T-cell (primary cell): ENCODE results near the gene PPP4R4. TPM values are rescaled to one million over a fixed set of nuclear protein-coding genes. Genes with fewer than 3 reads are reported as not detected.
"Not testable (repeated sequence)": the region's sequence is repeated elsewhere in the genome, so short reads cannot be mapped to it uniquely, and the experiment has no call there.

Experiments used
- ATAC-seq, 4 experiments: fragments of 200-7000 bp in 3 of 4; fragments of 150-1000 bp in 1 of 4; cut with Tn5 transposase; replicated peaks in 1 of 4; 1 replicate in 3 of 4; 2 replicates in 1 of 4; pipeline ENCODE4 v1.10.0; 2021; ENCODE audit warnings: moderate library complexity in 3 of 4, mild to moderate bottlenecking in 2 of 4, moderate number of reproducible peaks in 1 of 4
- CTCF ChIA-PET, 2 donors: fragments of 300-600 bp; sonication (Branson Sonifier 250); formaldehyde crosslinking; loops; one replicate each; lab custom pipeline; 2022; ENCODE audit warnings: antibody characterized with exemption in 2 of 2; lab: Charles Lee
- POLR2A ChIA-PET, 2 donors: fragments of 300-600 bp; sonication (Branson Sonifier 250); formaldehyde crosslinking; loops; one replicate each; lab custom pipeline; 2022; ENCODE audit warnings: antibody characterized with exemption in 2 of 2; lab: Charles Lee
- DNase-seq, 35 experiments: peaks; one replicate each; pipeline versions ENCODE4 v3.0.0 to v3.0.0-alpha.2; 2013 to 2023
- H3K27ac ChIP-seq: one replicate; pipeline ENCODE4 v1.5.1; 2013; ENCODE audit warnings: low read length
- H3K27me3 ChIP-seq, 2 experiments: replicated peaks in 1 of 2; 1 replicate in 1 of 2; 2 replicates in 1 of 2; pipeline versions ENCODE4 v1.6.1 to v1.7.0; 2013; ENCODE audit warnings: low read length in 1 of 2, mixed read lengths in 1 of 2; ENCODE audit not compliant: control insufficient read depth in 2 of 2, insufficient read depth in 2 of 2; ENCODE audit errors: extremely low read depth in 1 of 2
- H3K36me3 ChIP-seq, 2 donors: 1 replicate in 1 of 2; 2 replicates in 1 of 2; pipeline versions ENCODE4 v1.6.1 to v1.7.0; 2013; ENCODE audit warnings: low read length in 1 of 2; ENCODE audit not compliant: control insufficient read depth in 2 of 2, insufficient read depth in 1 of 2; ENCODE audit errors: extremely low read depth in 1 of 2
- H3K4me1 ChIP-seq, 2 experiments: 1 replicate in 1 of 2; 2 replicates in 1 of 2; pipeline versions ENCODE4 v1.6.1 to v1.7.0; 2013; ENCODE audit warnings: low read length in 2 of 2, mixed read lengths in 1 of 2; ENCODE audit not compliant: insufficient read depth in 2 of 2, control insufficient read depth in 1 of 2; ENCODE audit errors: extremely low read depth in 1 of 2
- H3K4me3 ChIP-seq, 2 donors: 1 replicate in 1 of 2; 2 replicates in 1 of 2; pipeline versions ENCODE4 v1.5.1 to v1.7.0; 2013; ENCODE audit warnings: mild to moderate bottlenecking in 2 of 2, low read length in 1 of 2, moderate library complexity in 1 of 2; ENCODE audit not compliant: control insufficient read depth in 1 of 2; ENCODE audit errors: extremely low read depth in 1 of 2
- H3K9me3 ChIP-seq: 2 replicates; pipeline ENCODE4 v1.7.0; 2013
- H3K27ac Mint-ChIP-seq, 2 donors: one replicate each; pipeline ENCODE4 v1.8.0; 2020 to 2021; ENCODE audit warnings: mild to moderate bottlenecking in 2 of 2, mixed read lengths in 2 of 2
- H3K27me3 Mint-ChIP-seq, 2 donors: one replicate each; pipeline ENCODE4 v1.8.0; 2021 to 2022; ENCODE audit warnings: mixed read lengths in 2 of 2
- H3K36me3 Mint-ChIP-seq: one replicate; pipeline ENCODE4 v1.8.0; 2021; ENCODE audit warnings: mixed read lengths
- H3K4me1 Mint-ChIP-seq, 3 donors: one replicate each; pipeline ENCODE4 v1.8.0; 2020 to 2022; ENCODE audit warnings: mixed read lengths in 3 of 3, mild to moderate bottlenecking in 1 of 3
- H3K4me3 Mint-ChIP-seq, 3 donors: one replicate each; pipeline ENCODE4 v1.8.0; 2020 to 2022; ENCODE audit warnings: mild to moderate bottlenecking in 3 of 3, mixed read lengths in 3 of 3, moderate library complexity in 3 of 3
- H3K9me3 Mint-ChIP-seq, 3 donors: one replicate each; pipeline ENCODE4 v1.8.0; 2020 to 2022; ENCODE audit warnings: mixed read lengths in 3 of 3
- WGBS: methylation state at CpG from one replicate; pipeline ENCODE4 v1.1.5; 2013; ENCODE audit warnings: missing lambda C conversion rate; ENCODE audit not compliant: insufficient coverage; 5-methylcytosine and 5-hydroxymethylcytosine counted together
- total RNA-seq, 35 experiments: library from RNA in 6 of 35; stranded (reverse) in 6 of 35; fragments of 120-200 nt in 1 of 35; gene quantifications; one replicate each; pipeline versions ENCODE4 v1.2.1 to v1.2.4 and lab custom pipeline; 2013 to 2026

The PPP4R4 gene
- total RNA-seq, 5 donors from 2014 or later (not counting 1 experiment from before 2014, with no cell fraction given) = 0.41 to 2.5 (median 1.3) TPM

- H3K27me3 ChIP-seq = peaks cover 0 to 2% of the 10 kb centered on the region in 2 experiments
- ChIA-PET CTCF (interaction anchor here in 1 of 2 donors (0.7 kb wide), 1 partner anchor 30 kb away, joined by 3 read pairs; no protein-coding TSS in a partner anchor), POLR2A (no interaction called here)
- Mint-ChIP-seq H3K36me3 (peaks cover 7% of the 10 kb centered on the region), H3K27ac (no peak overlapping the region), H3K4me1 (no peaks in the 10 kb centered on the region), H3K9me3 (no peaks in the 10 kb centered on the region), H3K27me3 (peaks cover 5 to 26% of the 10 kb centered on the region in 2 donors), H3K4me3 (no peak overlapping the region)
- H3K27ac ChIP-seq = no peak overlapping the region
- H3K36me3 ChIP-seq = no peaks in the 10 kb centered on the region
- no peak for DNase-seq
- H3K4me1 ChIP-seq = no peaks in the 10 kb centered on the region
- H3K9me3 ChIP-seq = no peaks in the 10 kb centered on the region
- ATAC-seq = no peak
- H3K4me3 ChIP-seq = no peak overlapping the region
- WGBS = no CpG with 5 or more reads among the region's 2 CpGs
These were observed 70.1 kb downstream of the PPP4R4 start for GRCh38 chr14:94244182-94244581.

- H3K4me1 ChIP-seq, H3K9me3 ChIP-seq, H3K27ac ChIP-seq, POLR2A ChIA-PET, H3K36me3 ChIP-seq, ATAC-seq, H3K4me3 Mint-ChIP-seq, H3K27ac Mint-ChIP-seq, DNase-seq, H3K4me3 ChIP-seq, H3K27me3 ChIP-seq, H3K4me1 Mint-ChIP-seq, H3K36me3 Mint-ChIP-seq: not testable (repeated sequence)
- 88% methylated on average over 1 of the region's 3 CpGs for WGBS
- peaks cover 8 to 24% (median 15%) of the 10 kb centered on the region in 3 donors for H3K9me3 Mint-ChIP-seq
- CTCF ChIA-PET = interaction anchor here in 1 of 2 donors (0.5 kb wide), 1 partner anchor 1471 kb away, joined by 5 read pairs; no protein-coding TSS in a partner anchor
- peaks cover 14 to 15% of the 10 kb centered on the region in 2 donors for H3K27me3 Mint-ChIP-seq
These were observed 90.1 kb downstream of the PPP4R4 start for GRCh38 chr14:94264195-94264594.

- Histone ChIP-seq H3K4me3 (no peak overlapping the region), H3K27me3 (no peaks in the 10 kb centered on the region), H3K36me3 (no peaks in the 10 kb centered on the region), H3K27ac (no peak overlapping the region), H3K9me3 (no peaks in the 10 kb centered on the region), H3K4me1 (no peaks in the 10 kb centered on the region)
- CTCF ChIA-PET = no interaction called here
- POLR2A ChIA-PET = no interaction called here
- DNase-seq (no peak), ATAC-seq (no peak)
- Mint-ChIP-seq H3K27me3 (peaks cover 13 to 18% of the 10 kb centered on the region in 2 donors), H3K36me3 (peaks cover 5% of the 10 kb centered on the region), H3K27ac (no peak overlapping the region), H3K4me3 (no peak overlapping the region), H3K4me1 (no peaks in the 10 kb centered on the region), H3K9me3 (peaks cover 5 to 9% (median 5%) of the 10 kb centered on the region in 3 donors)
- WGBS = no CpG with 5 or more reads among the region's 1 CpG
These were observed 93.2 kb downstream of the PPP4R4 start for GRCh38 chr14:94267352-94267751.

- H3K27ac Mint-ChIP-seq, H3K9me3 Mint-ChIP-seq, H3K9me3 ChIP-seq, H3K27ac ChIP-seq, H3K4me3 ChIP-seq, H3K4me3 Mint-ChIP-seq, POLR2A ChIA-PET, CTCF ChIA-PET, H3K36me3 Mint-ChIP-seq, H3K4me1 Mint-ChIP-seq, H3K4me1 ChIP-seq, DNase-seq, H3K27me3 ChIP-seq, ATAC-seq, H3K36me3 ChIP-seq: not testable (repeated sequence)
- peaks cover 13 to 18% of the 10 kb centered on the region in 2 donors for H3K27me3 Mint-ChIP-seq
- WGBS = no CpG with 5 or more reads among the region's 7 CpGs
These were observed 94.5 kb downstream of the PPP4R4 start for GRCh38 chr14:94268582-94268981.

- Mint-ChIP-seq H3K9me3 (no peaks in the 10 kb centered on the region), H3K4me3 (no peak overlapping the region), H3K27ac (no peak overlapping the region), H3K27me3 (peaks cover 13 to 15% of the 10 kb centered on the region in 2 donors), H3K4me1 (no peaks in the 10 kb centered on the region), H3K36me3 (no peaks in the 10 kb centered on the region)
- ChIA-PET CTCF (no interaction called here), POLR2A (interaction anchor here in 1 of 2 donors (0.5 kb wide), 1 partner anchor 13 kb away, joined by 3 read pairs; no protein-coding TSS in a partner anchor)
- DNase-seq (no peak), ATAC-seq (no peak)
- H3K36me3 ChIP-seq = no peaks in the 10 kb centered on the region
- no peak overlapping the region for H3K27ac ChIP-seq
- H3K9me3 ChIP-seq = no peaks in the 10 kb centered on the region
- 0% methylated on average over 1 of the region's 10 CpGs for WGBS
- H3K27me3 ChIP-seq = no peaks in the 10 kb centered on the region
- no peak overlapping the region for H3K4me3 ChIP-seq
- H3K4me1 ChIP-seq = no peaks in the 10 kb centered on the region
These were observed 95.0 kb downstream of the PPP4R4 start for GRCh38 chr14:94269156-94269555.

- H3K4me3 Mint-ChIP-seq, ATAC-seq: not testable (repeated sequence)
- WGBS = 86% methylated on average over 10 of the region's 11 CpGs
These were observed 102.9 kb downstream of the PPP4R4 start for GRCh38 chr14:94276898-94277561.

More at GRCh38 chr14:94276898-94277561, 102.9 kb downstream of the PPP4R4 start:
- H3K27me3 Mint-ChIP-seq, H3K36me3 Mint-ChIP-seq, CTCF ChIA-PET, H3K4me1 ChIP-seq, H3K27ac ChIP-seq, H3K4me3 ChIP-seq, H3K4me1 Mint-ChIP-seq, H3K9me3 ChIP-seq, H3K27ac Mint-ChIP-seq, DNase-seq, H3K9me3 Mint-ChIP-seq, H3K36me3 ChIP-seq, H3K27me3 ChIP-seq, POLR2A ChIA-PET: not testable (repeated sequence)
